Vagina (tissue), 2 donors: ENCODE measurements around the gene VPREB3.

ENCODE experiments used
- CTCF ChIP-seq, 3 experiments: fragments of 450-650 bp in 2 of 3; fragments of 200-600 bp in 1 of 3; sonication (generic) in 1 of 3; IDR thresholded peaks; one replicate each; pipeline ENCODE4 v1.5.1; 2017 to 2019; ENCODE audit warnings: antibody characterized with exemption in 3 of 3, mild to moderate bottlenecking in 2 of 3, moderate library complexity in 2 of 3
- POLR2A ChIP-seq, 2 donors: fragments of 450-650 bp; IDR thresholded peaks; one replicate each; pipeline ENCODE4 v1.6.1; 2017; ENCODE audit warnings: antibody characterized with exemption in 2 of 2, mild to moderate bottlenecking in 2 of 2, moderate library complexity in 2 of 2
- POLR2AphosphoS5 ChIP-seq, 2 donors: sonication (generic); formaldehyde crosslinking; IDR thresholded peaks; one replicate each; pipeline ENCODE4 v1.9.0; 2017; ENCODE audit warnings: antibody characterized with exemption in 2 of 2, mild to moderate bottlenecking in 2 of 2, low read depth in 1 of 2; ENCODE audit not compliant: insufficient read depth in 1 of 2

GRCh38 chr22:23750714-23751440, 3.3 kb downstream of the VPREB3 start, which contains the start of gene ZNF70:
- TF ChIP-seq POLR2AphosphoS5 (IDR thresholded peaks at IDR 0.05; ENCODE audit: insufficient read depth in 1 of 2, low read depth in 1 of 2): peak in 1 of 2 donors; percentile 70
- no peak for TF ChIP-seq CTCF (IDR thresholded peaks at IDR 0.05)
- peak in 1 of 2 donors; percentile 18 for TF ChIP-seq POLR2A (IDR thresholded peaks at IDR 0.05)
